WTC11 (cell line): Measurements from ENCODE around the gene HPSE2. TPM values are rescaled to one million over a fixed set of nuclear protein-coding genes. Genes with fewer than 3 reads are reported as not detected.
A peak's percentile ranks its signal among the peaks of the same experiment; 100 is the strongest.

ENCODE experiments used
- ATAC-seq: fragments of 200-7000 bp; cut with Tn5 transposase; 2 replicates; pipeline ENCODE4 v1.10.0; 2021; ENCODE audit warnings: mild to moderate bottlenecking, moderate library complexity
- CTCF ChIA-PET: fragments of 300-600 bp; sonication (Branson Sonifier 250); formaldehyde crosslinking; loops from one replicate; lab custom pipeline; 2021; ENCODE audit warnings: antibody characterized with exemption; lab: Charles Lee
- POLR2A ChIA-PET: fragments of 350-600 bp; sonication (Branson Sonifier 250); formaldehyde crosslinking; loops from one replicate; lab custom pipeline; 2021; ENCODE audit warnings: antibody characterized with exemption; lab: Charles Lee
- DNase-seq: peaks from one replicate; pipeline ENCODE4 v3.0.0; 2021; ENCODE audit warnings: low spot score
- H3K27ac Mint-ChIP-seq: 2 replicates; pipeline ENCODE4 v1.8.0; 2021; ENCODE audit warnings: mixed read lengths
- H3K27me3 Mint-ChIP-seq: 2 replicates; pipeline ENCODE4 v1.8.0; 2021; ENCODE audit warnings: low read depth, mild to moderate bottlenecking, moderate library complexity, mixed read lengths
- H3K36me3 Mint-ChIP-seq: 2 replicates; pipeline ENCODE4 v1.8.0; 2021; ENCODE audit warnings: mixed read lengths
- H3K4me1 Mint-ChIP-seq: 2 replicates; pipeline ENCODE4 v1.8.0; 2022; ENCODE audit warnings: mixed read lengths
- H3K4me3 Mint-ChIP-seq: 2 replicates; pipeline ENCODE4 v1.8.0; 2021; ENCODE audit warnings: mild to moderate bottlenecking, moderate library complexity, mixed read lengths
- H3K9me3 Mint-ChIP-seq: 2 replicates; pipeline ENCODE4 v1.8.0; 2021; ENCODE audit warnings: mixed read lengths
- CREM ChIP-seq: sonication (generic); formaldehyde crosslinking; IDR thresholded peaks from 2 replicates; pipeline ENCODE4 v1.8.1; 2022; ENCODE audit warnings: mild to moderate bottlenecking, missing genetic modification reagents, moderate library complexity
- ETV6 ChIP-seq: sonication (generic); formaldehyde crosslinking; IDR thresholded peaks from 2 replicates; pipeline ENCODE4 v1.8.1; 2022; ENCODE audit warnings: mild to moderate bottlenecking, missing genetic modification reagents
- JUN ChIP-seq: sonication (generic); formaldehyde crosslinking; IDR thresholded peaks from 2 replicates; pipeline ENCODE4 v1.8.0; 2023; ENCODE audit warnings: mild to moderate bottlenecking, missing genetic modification reagents
- TEAD1 ChIP-seq: sonication (generic); formaldehyde crosslinking; IDR thresholded peaks from 2 replicates; pipeline ENCODE4 v1.8.0; 2022; ENCODE audit warnings: mild to moderate bottlenecking, missing genetic modification reagents
- ZNF219 ChIP-seq: sonication (generic); formaldehyde crosslinking; IDR thresholded peaks from 2 replicates; pipeline ENCODE4 v1.8.0; 2023; ENCODE audit warnings: missing genetic modification reagents, mild to moderate bottlenecking, borderline replicate concordance
- ZNF423 ChIP-seq: fragments of 250-450 bp; sonication (Bioruptor Pico); IDR thresholded peaks from 2 replicates; pipeline ENCODE4 v2.1.2; 2022; ENCODE audit warnings: mild to moderate bottlenecking, moderate library complexity
- ZNF671 ChIP-seq: fragments of 250-450 bp; sonication (Bioruptor Pico); IDR thresholded peaks from 2 replicates; pipeline ENCODE4 v1.8.0; 2021; ENCODE audit warnings: mild to moderate bottlenecking
- total RNA-seq: library from RNA; stranded (reverse); gene quantifications from 3 replicates; pipeline ENCODE4 v1.2.3, GENCODE V29; 2021
- TF ChIP-seq, protein P1 (sequence below): sonication (generic); formaldehyde crosslinking; IDR thresholded peaks from 2 replicates; pipeline ENCODE4 v1.8.1; 2022; ENCODE audit warnings: low read depth, mild to moderate bottlenecking, moderate library complexity, missing genetic modification reagents, borderline replicate concordance
- TF ChIP-seq, protein P2 (sequence below): sonication (generic); formaldehyde crosslinking; IDR thresholded peaks from 2 replicates; pipeline ENCODE4 v1.8.0; 2022; ENCODE audit warnings: mild to moderate bottlenecking, missing genetic modification reagents
- TF ChIP-seq, protein P3 (sequence below): sonication (generic); formaldehyde crosslinking; IDR thresholded peaks from 2 replicates; pipeline ENCODE4 v1.8.1; 2022; ENCODE audit warnings: mild to moderate bottlenecking, missing genetic modification reagents, moderate library complexity, borderline replicate concordance
- TF ChIP-seq, protein P4 (sequence below): sonication (generic); formaldehyde crosslinking; IDR thresholded peaks from 2 replicates; pipeline ENCODE4 v1.8.0; 2022; ENCODE audit warnings: mild to moderate bottlenecking, missing genetic modification reagents
- TF ChIP-seq, protein P5 (sequence below): fragments of 250-450 bp; sonication (Bioruptor Pico); IDR thresholded peaks from 2 replicates; pipeline ENCODE4 v1.9.0; 2021; ENCODE audit warnings: mild to moderate bottlenecking

Gene HPSE2
- total RNA-seq, 1 experiment from 2014 or later: 0.66 TPM

DNA sequence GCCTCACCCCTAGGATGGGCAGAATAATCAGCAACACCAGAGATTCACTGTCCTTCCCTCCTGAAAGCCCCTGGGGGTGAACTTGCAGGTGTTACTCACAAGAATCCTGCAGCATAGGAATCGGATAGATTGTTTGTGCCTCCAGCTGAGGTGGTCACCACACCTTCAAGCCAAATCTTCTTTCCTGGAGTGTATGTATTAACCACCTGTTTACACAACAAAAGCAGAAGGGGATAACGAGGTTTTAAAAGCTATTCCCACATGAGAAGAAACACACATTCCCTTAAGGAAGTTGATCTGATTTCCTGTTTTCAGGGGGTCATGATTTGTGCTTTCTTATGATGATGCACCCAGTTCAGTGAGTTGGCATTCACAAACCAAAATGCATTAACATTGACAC, 615.1 kb downstream of the HPSE2 start:
- POLR2A ChIA-PET: no interaction called here
- Mint-ChIP-seq H3K4me1 (peaks cover 50% of the 10 kb centered on the region), H3K4me3 (no peak overlapping the region), H3K36me3 (no peaks in the 10 kb centered on the region), H3K27ac (peak overlapping the region; percentile 86), H3K9me3 (no peaks in the 10 kb centered on the region), H3K27me3 (no peaks in the 10 kb centered on the region)
- DNase-seq (no peak), ATAC-seq (peak; percentile 76)
- CTCF ChIA-PET: no interaction called here
- TF ChIP-seq ZNF423 (CRISPR knock-in tag) (peak; percentile 49), TEAD1 (CRISPR knock-in tag) (peak; percentile 21; the same call in 1 of the 2 replicates), ETV6 (peak; percentile 70; the same call in 1 of the 2 replicates)
- TF ChIP-seq, protein P1, sequence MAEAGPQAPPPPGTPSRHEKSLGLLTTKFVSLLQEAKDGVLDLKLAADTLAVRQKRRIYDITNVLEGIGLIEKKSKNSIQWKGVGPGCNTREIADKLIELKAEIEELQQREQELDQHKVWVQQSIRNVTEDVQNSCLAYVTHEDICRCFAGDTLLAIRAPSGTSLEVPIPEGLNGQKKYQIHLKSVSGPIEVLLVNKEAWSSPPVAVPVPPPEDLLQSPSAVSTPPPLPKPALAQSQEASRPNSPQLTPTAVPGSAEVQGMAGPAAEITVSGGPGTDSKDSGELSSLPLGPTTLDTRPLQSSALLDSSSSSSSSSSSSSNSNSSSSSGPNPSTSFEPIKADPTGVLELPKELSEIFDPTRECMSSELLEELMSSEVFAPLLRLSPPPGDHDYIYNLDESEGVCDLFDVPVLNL (CRISPR knock-in tag): no peak
- TF ChIP-seq, protein P2, sequence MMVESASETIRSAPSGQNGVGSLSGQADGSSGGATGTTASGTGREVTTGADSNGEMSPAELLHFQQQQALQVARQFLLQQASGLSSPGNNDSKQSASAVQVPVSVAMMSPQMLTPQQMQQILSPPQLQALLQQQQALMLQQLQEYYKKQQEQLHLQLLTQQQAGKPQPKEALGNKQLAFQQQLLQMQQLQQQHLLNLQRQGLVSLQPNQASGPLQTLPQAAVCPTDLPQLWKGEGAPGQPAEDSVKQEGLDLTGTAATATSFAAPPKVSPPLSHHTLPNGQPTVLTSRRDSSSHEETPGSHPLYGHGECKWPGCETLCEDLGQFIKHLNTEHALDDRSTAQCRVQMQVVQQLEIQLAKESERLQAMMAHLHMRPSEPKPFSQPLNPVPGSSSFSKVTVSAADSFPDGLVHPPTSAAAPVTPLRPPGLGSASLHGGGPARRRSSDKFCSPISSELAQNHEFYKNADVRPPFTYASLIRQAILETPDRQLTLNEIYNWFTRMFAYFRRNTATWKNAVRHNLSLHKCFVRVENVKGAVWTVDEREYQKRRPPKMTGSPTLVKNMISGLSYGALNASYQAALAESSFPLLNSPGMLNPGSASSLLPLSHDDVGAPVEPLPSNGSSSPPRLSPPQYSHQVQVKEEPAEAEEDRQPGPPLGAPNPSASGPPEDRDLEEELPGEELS (CRISPR knock-in tag): peak; percentile 95; the same call in 1 of the 2 replicates
- TF ChIP-seq, protein P3, sequence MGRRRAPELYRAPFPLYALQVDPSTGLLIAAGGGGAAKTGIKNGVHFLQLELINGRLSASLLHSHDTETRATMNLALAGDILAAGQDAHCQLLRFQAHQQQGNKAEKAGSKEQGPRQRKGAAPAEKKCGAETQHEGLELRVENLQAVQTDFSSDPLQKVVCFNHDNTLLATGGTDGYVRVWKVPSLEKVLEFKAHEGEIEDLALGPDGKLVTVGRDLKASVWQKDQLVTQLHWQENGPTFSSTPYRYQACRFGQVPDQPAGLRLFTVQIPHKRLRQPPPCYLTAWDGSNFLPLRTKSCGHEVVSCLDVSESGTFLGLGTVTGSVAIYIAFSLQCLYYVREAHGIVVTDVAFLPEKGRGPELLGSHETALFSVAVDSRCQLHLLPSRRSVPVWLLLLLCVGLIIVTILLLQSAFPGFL (CRISPR knock-in tag): no peak

DNA sequence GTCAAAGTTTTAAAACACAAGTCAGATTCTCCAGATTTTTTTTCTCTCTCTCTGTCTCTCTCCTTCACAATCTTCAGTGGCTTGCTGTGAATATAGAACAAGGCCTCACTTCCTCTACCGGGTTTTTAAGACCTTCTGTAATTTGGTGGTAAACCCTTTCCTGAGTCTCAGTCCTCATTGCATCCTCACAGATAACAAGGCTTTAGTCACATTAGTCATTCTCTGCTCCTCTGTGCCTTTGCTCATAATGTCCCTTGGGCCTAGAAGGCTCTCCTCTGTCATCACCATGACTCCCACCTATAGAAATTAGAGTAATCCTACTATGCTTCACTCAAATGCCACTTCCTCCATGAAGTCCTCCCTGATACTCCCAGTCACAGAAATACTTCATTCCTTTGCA, 616.2 kb downstream of the HPSE2 start:
- peaks cover 46% of the 10 kb centered on the region for H3K4me1 Mint-ChIP-seq
- ChIA-PET CTCF (no interaction called here), POLR2A (no interaction called here)
- no peak overlapping the region for H3K4me3 Mint-ChIP-seq
- no peak for DNase-seq
- no peaks in the 10 kb centered on the region for H3K9me3 Mint-ChIP-seq
- no peak overlapping the region; the same call in 1 of the 2 replicates for H3K27ac Mint-ChIP-seq
- H3K27me3 Mint-ChIP-seq: no peaks in the 10 kb centered on the region
- ATAC-seq: no peak
- H3K36me3 Mint-ChIP-seq: no peaks in the 10 kb centered on the region
- TF ChIP-seq, protein P4, sequence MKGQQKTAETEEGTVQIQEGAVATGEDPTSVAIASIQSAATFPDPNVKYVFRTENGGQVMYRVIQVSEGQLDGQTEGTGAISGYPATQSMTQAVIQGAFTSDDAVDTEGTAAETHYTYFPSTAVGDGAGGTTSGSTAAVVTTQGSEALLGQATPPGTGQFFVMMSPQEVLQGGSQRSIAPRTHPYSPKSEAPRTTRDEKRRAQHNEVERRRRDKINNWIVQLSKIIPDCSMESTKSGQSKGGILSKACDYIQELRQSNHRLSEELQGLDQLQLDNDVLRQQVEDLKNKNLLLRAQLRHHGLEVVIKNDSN (CRISPR knock-in tag): no peak
- TF ChIP-seq CREM (CRISPR knock-in tag) (no peak), JUN (no peak)

DNA sequence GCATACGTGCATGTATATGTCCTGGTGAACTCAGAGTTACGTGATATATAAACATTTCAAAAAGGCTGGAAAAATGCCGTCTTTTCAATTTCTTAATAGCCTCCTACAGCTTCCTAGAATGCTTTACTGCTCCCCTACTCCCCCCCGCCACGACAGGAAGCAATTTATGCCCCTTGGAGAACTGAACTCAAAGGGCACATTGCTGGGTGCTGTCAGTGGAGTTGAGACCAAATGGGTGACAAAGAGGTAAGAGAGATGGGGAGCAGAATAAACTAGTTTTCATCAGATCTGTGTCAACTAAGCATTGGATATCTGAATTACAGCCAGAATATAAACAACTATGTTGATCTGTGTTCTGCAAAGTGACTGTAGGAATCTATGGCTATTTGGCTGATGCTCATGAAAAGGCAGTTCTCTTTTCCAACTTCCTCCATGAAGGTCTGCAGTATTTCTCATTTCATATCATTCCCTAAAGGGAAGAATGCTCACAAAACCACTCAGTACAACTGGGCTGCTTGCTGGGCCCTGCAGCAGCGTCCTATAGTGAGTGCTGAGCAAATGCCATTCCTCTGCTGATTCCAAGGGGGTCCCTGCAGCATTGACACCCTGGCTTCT, 617.6 kb downstream of the HPSE2 start:
- Mint-ChIP-seq H3K27ac (no peak overlapping the region), H3K4me1 (peaks cover 52% of the 10 kb centered on the region), H3K36me3 (no peaks in the 10 kb centered on the region), H3K9me3 (no peaks in the 10 kb centered on the region)
- ChIA-PET POLR2A (no interaction called here), CTCF (interaction anchor here (1.1 kb wide), 1 partner anchor 30 kb away, joined by 3 read pairs; no protein-coding TSS in a partner anchor)
- DNase-seq: no peak
- TF ChIP-seq, protein P4 (CRISPR knock-in tag): no peak
- TF ChIP-seq ZNF219 (CRISPR knock-in tag) (no peak), ZNF671 (CRISPR knock-in tag) (no peak)
- TF ChIP-seq, protein P5, sequence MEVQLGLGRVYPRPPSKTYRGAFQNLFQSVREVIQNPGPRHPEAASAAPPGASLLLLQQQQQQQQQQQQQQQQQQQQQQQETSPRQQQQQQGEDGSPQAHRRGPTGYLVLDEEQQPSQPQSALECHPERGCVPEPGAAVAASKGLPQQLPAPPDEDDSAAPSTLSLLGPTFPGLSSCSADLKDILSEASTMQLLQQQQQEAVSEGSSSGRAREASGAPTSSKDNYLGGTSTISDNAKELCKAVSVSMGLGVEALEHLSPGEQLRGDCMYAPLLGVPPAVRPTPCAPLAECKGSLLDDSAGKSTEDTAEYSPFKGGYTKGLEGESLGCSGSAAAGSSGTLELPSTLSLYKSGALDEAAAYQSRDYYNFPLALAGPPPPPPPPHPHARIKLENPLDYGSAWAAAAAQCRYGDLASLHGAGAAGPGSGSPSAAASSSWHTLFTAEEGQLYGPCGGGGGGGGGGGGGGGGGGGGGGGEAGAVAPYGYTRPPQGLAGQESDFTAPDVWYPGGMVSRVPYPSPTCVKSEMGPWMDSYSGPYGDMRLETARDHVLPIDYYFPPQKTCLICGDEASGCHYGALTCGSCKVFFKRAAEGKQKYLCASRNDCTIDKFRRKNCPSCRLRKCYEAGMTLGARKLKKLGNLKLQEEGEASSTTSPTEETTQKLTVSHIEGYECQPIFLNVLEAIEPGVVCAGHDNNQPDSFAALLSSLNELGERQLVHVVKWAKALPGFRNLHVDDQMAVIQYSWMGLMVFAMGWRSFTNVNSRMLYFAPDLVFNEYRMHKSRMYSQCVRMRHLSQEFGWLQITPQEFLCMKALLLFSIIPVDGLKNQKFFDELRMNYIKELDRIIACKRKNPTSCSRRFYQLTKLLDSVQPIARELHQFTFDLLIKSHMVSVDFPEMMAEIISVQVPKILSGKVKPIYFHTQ: no peak
- TF ChIP-seq, protein P1 (CRISPR knock-in tag): no peak
- TF ChIP-seq, all 79 proteins: peak for 0
- Mint-ChIP-seq H3K4me3 (no peak overlapping the region), H3K27me3 (no peaks in the 10 kb centered on the region)
- ATAC-seq: no peak
